ENCODE data around the gene CDH4.

Gene CDH4

GRCh38 chr20:61902221-61902869 lies 650.3 kb downstream of the CDH4 start:
- H3K27me3 ChIP-seq (ENCODE audit: control insufficient read depth, insufficient read depth, low read length): no peaks in the 10 kb centered on the region
- H3K4me3 ChIP-seq (ENCODE audit: low read depth, low read length): no peak overlapping the region
- H3K36me3 ChIP-seq (ENCODE audit: control insufficient read depth, insufficient read depth, low read length): no peaks in the 10 kb centered on the region
- no peaks in the 10 kb centered on the region for H3K9me3 ChIP-seq (ENCODE audit: control insufficient read depth, insufficient read depth, low read length)
- H3K27ac ChIP-seq (ENCODE audit: low read depth, low read length): no peak overlapping the region
- no peaks in the 10 kb centered on the region for H3K4me1 ChIP-seq (ENCODE audit: control insufficient read depth, insufficient read depth, low read length)
- H3K9ac ChIP-seq (ENCODE audit: low read depth, low read length): no peak overlapping the region

GRCh38 chr20:61903575-61904340 lies 651.7 kb downstream of the CDH4 start:
- no peaks in the 10 kb centered on the region for H3K27me3 ChIP-seq (ENCODE audit: control insufficient read depth, insufficient read depth, low read length)
- H3K9me3 ChIP-seq (ENCODE audit: control insufficient read depth, insufficient read depth, low read length): no peaks in the 10 kb centered on the region

GRCh38 chr20:61904456-61904855 lies 652.4 kb downstream of the CDH4 start:
- Histone ChIP-seq H3K27ac (ENCODE audit: low read depth, low read length) (no peak overlapping the region), H3K4me3 (ENCODE audit: low read depth, low read length) (no peak overlapping the region), H3K9ac (ENCODE audit: low read depth, low read length) (no peak overlapping the region), H3K4me1 (ENCODE audit: control insufficient read depth, insufficient read depth, low read length) (no peaks in the 10 kb centered on the region), H3K9me3 (ENCODE audit: control insufficient read depth, insufficient read depth, low read length) (no peaks in the 10 kb centered on the region), H3K36me3 (ENCODE audit: control insufficient read depth, insufficient read depth, low read length) (no peaks in the 10 kb centered on the region), H3K27me3 (ENCODE audit: control insufficient read depth, insufficient read depth, low read length) (no peaks in the 10 kb centered on the region)

More at GRCh38 chr20:61903575-61904340, 651.7 kb downstream of the CDH4 start:
- no peak overlapping the region for H3K27ac ChIP-seq (ENCODE audit: low read depth, low read length)
- H3K9ac ChIP-seq (ENCODE audit: low read depth, low read length): no peak overlapping the region
- no peaks in the 10 kb centered on the region for H3K4me1 ChIP-seq (ENCODE audit: control insufficient read depth, insufficient read depth, low read length)
- H3K4me3 ChIP-seq (ENCODE audit: low read depth, low read length): no peak overlapping the region
- no peaks in the 10 kb centered on the region for H3K36me3 ChIP-seq (ENCODE audit: control insufficient read depth, insufficient read depth, low read length)

GRCh38 chr20:61905781-61906523 lies 653.9 kb downstream of the CDH4 start:
- Histone ChIP-seq H3K9me3 (ENCODE audit: control insufficient read depth, insufficient read depth, low read length) (no peaks in the 10 kb centered on the region), H3K27ac (ENCODE audit: low read depth, low read length) (no peak overlapping the region), H3K4me3 (ENCODE audit: low read depth, low read length) (no peak overlapping the region), H3K4me1 (ENCODE audit: control insufficient read depth, insufficient read depth, low read length) (no peaks in the 10 kb centered on the region), H3K36me3 (ENCODE audit: control insufficient read depth, insufficient read depth, low read length) (no peaks in the 10 kb centered on the region), H3K9ac (ENCODE audit: low read depth, low read length) (no peak overlapping the region), H3K27me3 (ENCODE audit: control insufficient read depth, insufficient read depth, low read length) (no peaks in the 10 kb centered on the region)

- Histone ChIP-seq H3K4me3 (ENCODE audit: low read depth, low read length) (no peak overlapping the region), H3K27me3 (ENCODE audit: control insufficient read depth, insufficient read depth, low read length) (no peaks in the 10 kb centered on the region), H3K36me3 (ENCODE audit: control insufficient read depth, insufficient read depth, low read length) (no peaks in the 10 kb centered on the region), H3K9ac (ENCODE audit: low read depth, low read length) (no peak overlapping the region), H3K27ac (ENCODE audit: low read depth, low read length) (no peak overlapping the region), H3K9me3 (ENCODE audit: control insufficient read depth, insufficient read depth, low read length) (no peaks in the 10 kb centered on the region), H3K4me1 (ENCODE audit: control insufficient read depth, insufficient read depth, low read length) (no peaks in the 10 kb centered on the region)
These were observed 655.2 kb downstream of the CDH4 start for GRCh38 chr20:61907081-61907891.

- Histone ChIP-seq H3K27me3 (ENCODE audit: control insufficient read depth, insufficient read depth, low read length) (no peaks in the 10 kb centered on the region), H3K9ac (ENCODE audit: low read depth, low read length) (no peak overlapping the region), H3K27ac (ENCODE audit: low read depth, low read length) (no peak overlapping the region), H3K4me1 (ENCODE audit: control insufficient read depth, insufficient read depth, low read length) (no peaks in the 10 kb centered on the region), H3K36me3 (ENCODE audit: control insufficient read depth, insufficient read depth, low read length) (no peaks in the 10 kb centered on the region), H3K4me3 (ENCODE audit: low read depth, low read length) (no peak overlapping the region), H3K9me3 (ENCODE audit: control insufficient read depth, insufficient read depth, low read length) (no peaks in the 10 kb centered on the region)
These were observed 656.3 kb downstream of the CDH4 start for GRCh38 chr20:61908057-61909026.

GRCh38 chr20:61909028-61909427 lies 657.0 kb downstream of the CDH4 start:
- H3K9me3 ChIP-seq (ENCODE audit: control insufficient read depth, insufficient read depth, low read length): no peaks in the 10 kb centered on the region
- H3K27me3 ChIP-seq (ENCODE audit: control insufficient read depth, insufficient read depth, low read length): no peaks in the 10 kb centered on the region
- no peak overlapping the region for H3K9ac ChIP-seq (ENCODE audit: low read depth, low read length)
- H3K36me3 ChIP-seq (ENCODE audit: control insufficient read depth, insufficient read depth, low read length): no peaks in the 10 kb centered on the region
- H3K4me1 ChIP-seq (ENCODE audit: control insufficient read depth, insufficient read depth, low read length): no peaks in the 10 kb centered on the region
- H3K4me3 ChIP-seq (ENCODE audit: low read depth, low read length): no peak overlapping the region
- H3K27ac ChIP-seq (ENCODE audit: low read depth, low read length): no peak overlapping the region

- Histone ChIP-seq H3K4me1 (ENCODE audit: control insufficient read depth, insufficient read depth, low read length) (no peaks in the 10 kb centered on the region), H3K9ac (ENCODE audit: low read depth, low read length) (no peak overlapping the region), H3K27ac (ENCODE audit: low read depth, low read length) (no peak overlapping the region), H3K27me3 (ENCODE audit: control insufficient read depth, insufficient read depth, low read length) (no peaks in the 10 kb centered on the region), H3K4me3 (ENCODE audit: low read depth, low read length) (no peak overlapping the region), H3K36me3 (ENCODE audit: control insufficient read depth, insufficient read depth, low read length) (no peaks in the 10 kb centered on the region), H3K9me3 (ENCODE audit: control insufficient read depth, insufficient read depth, low read length) (no peaks in the 10 kb centered on the region)
These were observed 657.8 kb downstream of the CDH4 start for GRCh38 chr20:61909821-61910220.

- Histone ChIP-seq H3K36me3 (ENCODE audit: control insufficient read depth, insufficient read depth, low read length) (no peaks in the 10 kb centered on the region), H3K9me3 (ENCODE audit: control insufficient read depth, insufficient read depth, low read length) (no peaks in the 10 kb centered on the region), H3K4me3 (ENCODE audit: low read depth, low read length) (no peak overlapping the region), H3K27ac (ENCODE audit: low read depth, low read length) (no peak overlapping the region), H3K27me3 (ENCODE audit: control insufficient read depth, insufficient read depth, low read length) (no peaks in the 10 kb centered on the region), H3K9ac (ENCODE audit: low read depth, low read length) (no peak overlapping the region), H3K4me1 (ENCODE audit: control insufficient read depth, insufficient read depth, low read length) (no peaks in the 10 kb centered on the region)
These were observed 659.8 kb downstream of the CDH4 start for GRCh38 chr20:61911824-61912223.
